CMK (cell line): ENCODE measurements around the gene PKD1L1.

Experiments used
- DNase-seq: peaks from one replicate; pipeline ENCODE4 v3.0.0-alpha.2; 2010; ENCODE audit warnings: low read depth

PKD1L1 gene

GRCh38 chr7:47875998-47876744 is 72.1 kb downstream of the PKD1L1 start:
- no peak for DNase-seq

GRCh38 chr7:47875406-47875805 is 72.9 kb downstream of the PKD1L1 start:
- DNase-seq, result no peak

- no peak for DNase-seq
Observed at GRCh38 chr7:47873762-47874161, 74.5 kb downstream of the PKD1L1 start.

- no peak for DNase-seq
Observed at GRCh38 chr7:47867286-47867685, 81.0 kb downstream of the PKD1L1 start.

GRCh38 chr7:47866120-47866519 is 82.1 kb downstream of the PKD1L1 start:
- DNase-seq, result no peak

- no peak for DNase-seq
Observed at GRCh38 chr7:47852330-47853245, 95.7 kb downstream of the PKD1L1 start.

- DNase-seq, result no peak
Observed at GRCh38 chr7:47847207-47847606, 101.1 kb downstream of the PKD1L1 start.

- DNase-seq, result no peak
Observed at GRCh38 chr7:47846138-47846836, 102.0 kb downstream of the PKD1L1 start.

- DNase-seq, result no peak
Observed at GRCh38 chr7:47844311-47844710, 104.0 kb downstream of the PKD1L1 start.

- DNase-seq, result no peak
Observed at GRCh38 chr7:47843291-47843690, 105.0 kb downstream of the PKD1L1 start.

- DNase-seq, result no peak
Observed at GRCh38 chr7:47839381-47839780, 108.9 kb downstream of the PKD1L1 start.

GRCh38 chr7:47837826-47838225 is 110.4 kb downstream of the PKD1L1 start:
- no peak for DNase-seq

- DNase-seq, result no peak
Observed at GRCh38 chr7:47836503-47837202, 111.6 kb downstream of the PKD1L1 start.

GRCh38 chr7:47836080-47836479 is 112.2 kb downstream of the PKD1L1 start:
- DNase-seq, result no peak

GRCh38 chr7:47833211-47833610 is 115.1 kb downstream of the PKD1L1 start:
- DNase-seq, result no peak

GRCh38 chr7:47832105-47832715 is 116.1 kb downstream of the PKD1L1 start:
- DNase-seq, result no peak

GRCh38 chr7:47830015-47830414 is 118.3 kb downstream of the PKD1L1 start:
- no peak for DNase-seq

GRCh38 chr7:47827871-47828270 is 120.4 kb downstream of the PKD1L1 start:
- no peak for DNase-seq

GRCh38 chr7:47827351-47827756 is 120.9 kb downstream of the PKD1L1 start:
- DNase-seq, result no peak

GRCh38 chr7:47826754-47827153 is 121.5 kb downstream of the PKD1L1 start:
- DNase-seq, result no peak

- DNase-seq, result no peak
Observed at GRCh38 chr7:47819607-47819920, 128.7 kb downstream of the PKD1L1 start.
